NCI-H1105 treated with DMSO at 0.1 percent for 48 hours (cell line): ENCODE measurements around the gene UXS1.

ENCODE experiments used
- DNase-seq: peaks from one replicate; lab custom pipeline; 2025; lab: John Stamatoyannopoulos, UW

Gene UXS1

GRCh38 chr2:106080959-106081358 is 113.1 kb downstream of the UXS1 start:
- no peak for DNase-seq

GRCh38 chr2:106078096-106078495 is 116.0 kb downstream of the UXS1 start:
- DNase-seq: no peak

GRCh38 chr2:106076941-106077340 is 117.2 kb downstream of the UXS1 start:
- no peak for DNase-seq

DNA sequence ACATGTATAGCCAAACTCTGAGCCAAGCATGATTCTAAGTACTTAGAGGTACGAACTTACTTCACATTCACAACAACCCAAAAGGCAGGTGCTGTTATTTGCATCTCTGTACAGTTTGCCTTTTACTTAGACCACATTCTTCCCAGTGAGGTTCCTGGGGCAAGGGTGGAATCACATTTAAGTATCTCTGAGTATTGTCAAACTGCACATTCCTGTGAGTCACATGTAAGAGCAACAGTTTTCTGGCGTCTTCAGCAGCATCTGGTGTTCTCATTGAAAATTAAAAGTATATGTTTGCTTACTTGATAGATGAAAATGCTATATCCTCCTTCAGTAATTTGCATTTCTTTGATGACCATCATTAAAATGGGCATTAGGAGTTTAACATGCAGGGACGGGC is 119.1 kb downstream of the UXS1 start:
- DNase-seq: no peak

- no peak for DNase-seq
Observed at GRCh38 chr2:106073678-106074406, 120.3 kb downstream of the UXS1 start.

- no peak for DNase-seq
Observed at GRCh38 chr2:106070181-106070580, 123.9 kb downstream of the UXS1 start.

- DNase-seq: no peak
Observed at GRCh38 chr2:106068451-106068850, 125.7 kb downstream of the UXS1 start.

DNA sequence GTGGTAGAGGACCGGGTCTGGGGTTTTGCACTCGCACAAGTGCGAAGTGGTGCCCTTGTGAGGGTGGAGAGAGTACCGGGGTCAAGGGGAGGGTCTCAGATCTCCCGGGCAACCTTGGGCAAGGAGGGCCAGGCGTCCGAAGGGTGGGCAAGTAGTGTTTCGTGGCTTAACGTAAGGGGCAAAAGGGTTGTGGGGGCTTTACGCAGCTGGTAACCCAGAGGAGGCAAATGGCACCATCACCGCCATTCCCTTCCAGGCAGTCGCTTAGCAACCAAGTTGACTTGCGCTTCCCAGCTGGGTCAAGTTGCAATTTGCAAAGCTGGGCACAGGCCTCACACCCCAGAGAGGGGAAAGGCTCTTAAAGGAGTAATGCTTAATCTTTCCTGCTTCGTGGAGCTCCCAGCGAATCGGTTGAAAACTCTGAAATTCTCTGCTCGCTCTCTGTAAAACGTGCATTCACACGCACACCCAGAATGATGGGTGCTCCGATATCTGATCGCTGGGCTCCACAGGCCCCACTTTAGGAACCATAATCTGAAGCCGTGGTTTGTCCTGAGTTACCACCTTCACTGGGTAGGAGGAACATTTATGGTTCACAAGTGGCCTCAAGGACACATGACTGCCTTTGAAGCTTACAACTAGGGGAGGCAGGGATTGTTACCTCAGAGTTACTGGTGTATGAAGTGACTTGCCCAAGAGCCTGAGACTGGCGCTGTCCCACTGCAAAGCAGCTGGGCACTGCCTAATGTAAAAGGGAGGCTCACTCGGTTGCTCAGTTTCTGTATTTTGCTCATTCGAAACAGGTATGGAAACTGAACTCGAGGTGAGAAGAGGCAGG is 127.9 kb downstream of the UXS1 start:
- DNase-seq: no peak

GRCh38 chr2:106065268-106065982 is 128.7 kb downstream of the UXS1 start:
- DNase-seq: no peak

DNA sequence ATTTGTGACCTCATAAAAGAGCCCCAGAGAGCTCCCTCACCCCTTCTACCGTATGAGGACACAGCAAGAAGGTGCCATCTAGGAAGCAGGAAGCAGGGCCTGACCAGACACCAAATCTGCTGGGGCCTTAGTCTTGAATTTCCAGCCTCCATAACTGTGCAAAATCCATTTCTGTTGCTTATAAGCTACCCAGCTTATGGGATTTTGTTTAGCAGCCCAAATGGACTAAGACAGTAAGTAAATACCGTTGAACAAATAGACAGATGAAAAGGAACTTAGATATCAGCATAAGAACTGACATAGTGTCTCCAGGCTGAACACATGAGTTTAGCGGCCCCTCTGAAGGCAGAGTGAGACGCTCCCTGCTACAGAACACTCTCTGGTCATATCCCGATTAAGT is 130.9 kb downstream of the UXS1 start:
- no peak for DNase-seq

GRCh38 chr2:106062627-106063026 is 131.5 kb downstream of the UXS1 start:
- no peak for DNase-seq

DNA sequence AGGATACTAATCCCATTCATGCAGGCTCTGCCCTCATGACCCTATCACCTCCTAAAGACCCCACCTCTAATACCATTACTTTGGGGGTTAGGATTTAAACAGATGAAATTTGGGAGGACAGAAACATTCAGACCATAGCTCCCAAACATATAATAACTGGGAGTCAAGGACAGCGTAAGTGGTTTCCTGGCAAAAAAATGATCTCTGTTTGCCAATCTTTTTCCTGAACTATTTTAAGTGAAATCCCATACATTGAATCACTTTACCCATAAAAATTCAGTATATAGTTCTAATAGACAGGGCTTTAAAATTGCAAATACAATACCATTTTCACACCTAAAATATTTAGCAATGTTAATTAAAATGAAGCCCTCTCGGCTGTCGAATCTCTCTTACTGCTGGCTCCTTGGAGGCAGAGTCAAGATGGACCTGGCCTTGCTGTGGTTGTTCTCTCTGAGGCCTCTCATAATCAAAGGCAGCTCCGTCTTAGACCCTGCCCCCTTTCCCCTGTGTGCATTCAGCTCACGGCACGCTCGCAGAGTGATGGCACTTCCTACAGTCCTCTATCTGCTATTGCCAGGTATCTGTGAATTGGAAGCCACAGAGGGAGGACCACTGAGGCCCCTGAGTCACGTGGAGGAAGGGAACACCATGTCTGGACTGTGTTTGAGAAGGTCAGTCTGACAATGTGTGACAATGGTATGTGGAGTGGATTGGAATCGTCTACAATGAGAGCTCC is 132.3 kb downstream of the UXS1 start:
- DNase-seq: no peak

- DNase-seq: no peak
Observed at GRCh38 chr2:106059416-106060065, 134.6 kb downstream of the UXS1 start.

DNA sequence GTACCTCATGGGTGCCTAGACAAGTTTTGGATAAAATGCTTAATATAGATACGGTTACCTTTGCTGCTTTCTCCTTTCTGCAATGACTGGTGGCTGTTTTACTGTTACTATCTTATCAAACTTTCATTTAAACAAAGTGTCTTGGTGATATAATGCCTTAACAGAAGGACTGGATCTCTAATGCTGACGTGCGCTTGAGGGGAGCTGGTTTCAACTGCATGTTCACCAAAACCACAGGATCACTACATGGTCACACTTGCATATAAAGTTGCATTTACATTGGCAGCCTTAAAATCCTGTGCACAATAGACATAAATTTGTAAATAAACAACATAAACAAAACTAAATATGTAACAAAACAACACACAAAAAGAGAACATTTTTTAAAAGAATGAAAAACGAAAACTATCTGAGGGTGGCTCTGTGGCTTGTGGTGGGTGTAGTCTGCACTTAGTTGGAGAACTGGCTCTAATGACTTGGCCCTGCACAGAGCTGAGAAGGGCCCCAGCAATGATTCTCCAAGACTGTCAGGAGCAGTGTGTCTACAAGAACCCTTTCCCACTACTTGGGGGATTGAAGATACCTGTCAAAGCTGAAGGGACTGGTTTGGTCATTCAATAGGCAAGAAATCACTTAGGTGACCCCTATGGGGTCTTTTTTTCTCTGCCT is 135.5 kb downstream of the UXS1 start:
- DNase-seq: no peak

- no peak for DNase-seq
Observed at GRCh38 chr2:106057206-106057605, 136.9 kb downstream of the UXS1 start.

- no peak for DNase-seq
Observed at GRCh38 chr2:106054880-106055655, 139.0 kb downstream of the UXS1 start.

DNA sequence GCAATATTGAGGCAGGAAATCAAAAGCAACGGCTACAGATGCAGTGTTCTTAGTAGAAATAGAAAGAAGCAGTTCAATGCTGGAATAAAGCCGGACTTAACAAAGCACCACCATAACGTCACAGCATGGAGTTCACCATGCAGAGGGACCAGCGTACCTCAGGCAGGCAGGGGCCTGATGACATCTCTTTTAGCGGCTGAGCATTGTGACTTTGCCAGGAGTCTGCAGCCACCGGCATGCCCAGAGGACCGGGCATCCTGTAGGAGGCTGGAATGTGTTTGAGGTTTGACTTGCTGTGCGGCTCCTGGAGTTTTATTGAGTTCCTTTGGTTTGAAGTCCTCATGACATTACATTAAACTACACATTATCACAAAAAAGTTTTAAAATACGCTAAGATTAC is 139.8 kb downstream of the UXS1 start:
- no peak for DNase-seq

GRCh38 chr2:106053581-106053980 is 140.5 kb downstream of the UXS1 start:
- DNase-seq: no peak

- no peak for DNase-seq
Observed at GRCh38 chr2:106053116-106053515, 141.0 kb downstream of the UXS1 start.

GRCh38 chr2:106044859-106045258 is 149.2 kb downstream of the UXS1 start:
- no peak for DNase-seq
